Activated naive CD4-positive, alpha-beta T cell treated with Interleukin-2 at 50 U/mL for 16 hours (primary cell): Measurements from ENCODE around the gene FAH.
"Not testable (repeated sequence)": the region's sequence is repeated elsewhere in the genome, so short reads cannot be mapped to it uniquely, and the experiment has no call there.

Experiments
- DNase-seq: peaks from one replicate; pipeline ENCODE4 v3.0.0-alpha.2; 2020

The FAH gene

DNA sequence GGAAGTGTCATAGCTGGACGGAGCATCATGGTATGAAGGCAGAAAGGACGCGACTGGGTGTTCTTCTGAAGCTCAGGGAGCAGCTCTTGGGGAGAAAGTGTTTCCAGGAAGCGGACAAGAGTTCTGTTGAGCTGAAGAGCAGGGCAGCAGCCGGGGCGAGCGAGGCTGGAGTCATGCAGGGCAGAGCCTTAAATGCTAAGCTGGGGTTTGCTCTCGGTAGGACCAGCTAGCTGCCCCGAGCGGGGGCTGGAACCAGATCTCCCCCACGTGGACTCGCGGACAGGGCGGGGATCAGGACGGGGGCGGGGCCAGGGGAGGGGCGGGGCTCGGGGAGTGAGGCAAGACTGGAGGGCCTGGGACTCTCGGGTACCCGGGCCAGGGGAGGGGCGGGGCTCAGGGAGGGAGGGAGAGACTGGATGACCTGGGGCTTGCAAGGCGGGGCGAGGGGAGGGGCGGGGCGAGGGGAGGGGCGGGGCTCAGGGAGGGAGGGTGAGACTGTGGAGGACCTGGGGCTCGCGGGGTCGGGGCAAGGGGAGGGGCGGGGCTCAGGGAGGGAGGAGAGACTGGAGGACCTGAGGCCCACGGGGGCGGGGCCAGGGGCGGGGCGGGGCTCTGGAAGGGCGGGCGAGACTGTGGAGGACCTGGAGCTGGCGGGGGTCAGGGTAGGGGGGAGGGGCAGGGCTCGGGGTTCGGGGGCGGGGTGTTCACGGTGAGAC is 461 bp upstream of the FAH start:
- DNase-seq, result peak; percentile 94

DNA sequence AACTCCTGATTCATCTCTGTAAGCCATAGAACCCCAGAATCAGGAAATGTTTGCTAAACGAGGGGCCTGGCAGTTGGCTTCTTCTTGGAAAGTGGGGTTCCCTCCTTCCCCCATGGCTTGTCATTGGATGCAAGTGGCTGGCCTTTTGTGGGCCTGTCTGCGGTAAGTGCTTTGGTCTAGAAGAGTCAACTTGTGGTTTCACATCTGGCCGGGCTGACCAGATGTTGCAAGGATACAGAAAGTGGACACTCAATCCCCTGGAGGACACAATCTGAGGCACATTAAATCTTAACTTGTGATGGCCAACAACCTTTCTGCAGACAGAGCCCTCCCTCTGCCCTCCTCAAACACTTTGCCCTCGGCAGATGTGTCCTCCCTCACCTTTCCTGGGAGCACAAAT is 1.1 kb downstream of the FAH start:
- no peak for DNase-seq

DNA sequence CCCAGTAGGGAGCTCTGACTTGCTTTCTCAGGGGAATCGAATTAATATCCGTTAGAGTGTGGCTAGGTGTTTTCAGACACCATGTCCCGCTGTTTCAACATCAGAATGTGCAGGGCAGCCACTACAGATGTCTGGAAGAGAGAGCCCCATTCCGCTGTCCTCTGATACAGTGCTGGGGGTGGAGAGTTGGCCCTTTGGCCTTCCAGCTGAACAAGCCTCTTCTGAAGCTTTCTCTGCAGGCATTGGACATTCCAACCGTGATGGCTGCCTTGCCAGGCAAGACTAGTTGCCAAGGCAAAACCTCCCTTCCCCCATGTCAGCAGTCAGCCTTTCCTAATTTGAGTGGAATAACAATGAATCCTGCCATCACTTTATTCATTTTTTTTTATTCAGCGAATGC is 1.5 kb downstream of the FAH start:
- no peak for DNase-seq

DNA sequence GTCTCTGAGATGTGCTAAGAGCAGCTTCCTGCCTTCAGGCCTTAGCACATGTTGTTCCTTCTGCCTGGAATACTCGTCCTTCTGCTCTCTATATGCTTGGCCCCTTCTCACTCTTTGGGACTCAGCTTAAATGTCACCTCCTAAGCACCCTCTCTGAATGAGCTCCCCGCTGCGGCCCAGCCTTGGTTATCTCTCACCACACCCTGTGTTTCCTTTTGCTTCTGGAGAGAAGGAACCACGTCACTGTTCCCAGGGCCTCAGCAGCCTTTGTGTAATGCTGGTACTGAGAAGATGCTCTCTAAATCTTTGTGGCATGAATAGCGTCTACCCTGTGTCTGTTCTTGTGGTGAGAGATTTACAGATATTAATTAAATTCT is 2.2 kb downstream of the FAH start:
- DNase-seq, result no peak

DNA sequence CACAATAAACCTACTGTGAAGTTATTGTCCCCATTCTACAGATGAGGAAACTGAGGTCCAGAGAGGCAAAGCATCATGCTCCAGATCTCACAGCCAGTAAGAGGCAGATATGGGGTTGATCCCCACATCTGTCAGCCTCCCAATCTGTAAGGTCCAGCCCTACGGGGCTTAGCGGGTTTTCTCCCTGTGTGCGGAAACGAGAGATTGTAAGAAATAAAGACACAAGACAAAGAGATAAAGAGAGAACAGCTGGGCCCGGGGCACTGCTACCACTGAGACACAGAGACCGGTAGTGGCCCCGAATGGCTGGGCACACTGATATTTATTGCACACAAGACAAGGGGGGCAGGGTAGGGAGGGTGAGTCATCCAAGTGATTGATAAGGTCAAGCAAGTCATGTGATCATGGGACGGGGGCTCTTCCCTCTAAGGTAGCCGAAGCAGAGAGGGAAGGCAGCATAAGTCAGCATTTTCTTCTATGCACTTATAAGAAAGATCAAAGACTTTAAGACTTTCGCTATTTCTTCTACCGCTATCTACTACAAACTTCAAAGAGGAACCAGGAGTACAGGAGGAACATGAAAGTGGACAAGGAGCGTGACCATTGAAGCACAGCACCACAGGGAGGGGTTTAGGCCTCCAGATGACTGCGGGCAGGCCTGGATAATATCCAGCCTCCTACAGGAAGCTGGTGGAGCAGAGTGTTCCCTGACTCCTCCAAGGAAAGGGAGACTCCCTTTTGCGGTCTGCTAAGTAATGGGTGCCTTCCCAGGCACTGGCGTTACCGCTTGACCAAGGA is 2.8 kb downstream of the FAH start:
- not testable (repeated sequence) for DNase-seq

DNA sequence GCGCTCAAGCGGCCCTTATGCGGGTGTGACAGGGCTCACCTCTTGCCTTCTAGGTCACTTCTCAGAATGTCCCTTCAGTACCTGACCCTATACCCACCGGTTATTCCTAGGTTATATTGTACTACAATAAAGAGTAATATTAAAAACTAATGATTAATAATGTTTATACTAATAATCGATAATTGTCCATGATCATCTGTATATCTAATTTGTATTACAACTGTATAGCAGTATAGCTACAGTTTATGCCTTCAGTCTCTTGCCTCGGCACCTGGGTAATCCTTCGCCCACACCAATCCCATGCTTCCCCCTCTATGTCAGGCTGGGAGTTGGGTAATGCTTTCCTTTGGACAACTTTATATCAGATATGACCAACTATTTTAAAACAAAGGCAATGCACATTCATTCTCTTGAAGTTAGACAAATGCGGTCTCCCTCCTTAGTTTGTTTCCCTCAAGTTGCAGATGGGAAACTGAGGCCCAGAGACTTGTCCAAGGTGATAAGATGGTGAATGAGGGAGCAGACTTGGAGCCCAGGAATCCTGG is 3.4 kb downstream of the FAH start:
- no peak for DNase-seq

DNA sequence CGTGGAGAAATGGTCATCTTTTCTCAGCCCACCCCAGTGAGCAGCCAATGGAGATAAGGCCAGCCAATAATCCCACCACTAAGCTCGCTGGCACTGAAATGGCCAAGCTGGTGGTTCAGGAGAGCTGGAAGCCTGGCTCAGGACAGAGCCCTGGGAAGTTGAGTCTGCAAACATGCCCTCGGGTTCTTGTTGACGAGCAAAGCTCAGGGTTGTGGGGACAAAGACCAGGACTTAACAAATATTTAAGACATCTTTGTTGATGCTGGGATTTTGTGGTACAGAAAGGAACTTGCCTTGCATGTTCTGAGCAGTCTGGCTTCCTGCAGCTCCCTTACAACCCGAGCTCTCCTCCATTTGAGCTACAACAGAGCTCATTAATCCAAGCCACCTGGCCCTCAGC is 4.4 kb downstream of the FAH start:
- no peak for DNase-seq

DNA sequence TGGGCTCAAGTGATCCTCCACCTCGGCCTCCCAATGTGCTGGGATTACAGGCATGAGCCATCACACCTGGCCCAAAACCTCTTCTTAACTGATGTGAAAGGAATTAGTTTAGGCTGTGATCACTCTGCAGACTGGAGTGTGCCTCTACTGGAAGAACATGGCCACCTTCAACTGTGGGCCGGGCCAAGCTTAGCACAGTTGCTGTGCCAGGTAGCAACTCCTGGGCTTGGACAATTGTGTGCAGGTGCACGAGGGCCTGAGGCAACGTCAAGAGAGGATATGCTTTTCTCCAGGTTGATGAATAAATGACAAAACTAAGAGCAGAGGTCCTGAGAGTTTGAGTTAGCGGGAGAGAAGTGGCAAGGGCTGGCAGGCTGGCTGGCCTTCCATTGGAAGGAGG is 6.5 kb downstream of the FAH start:
- DNase-seq, result no peak

DNA sequence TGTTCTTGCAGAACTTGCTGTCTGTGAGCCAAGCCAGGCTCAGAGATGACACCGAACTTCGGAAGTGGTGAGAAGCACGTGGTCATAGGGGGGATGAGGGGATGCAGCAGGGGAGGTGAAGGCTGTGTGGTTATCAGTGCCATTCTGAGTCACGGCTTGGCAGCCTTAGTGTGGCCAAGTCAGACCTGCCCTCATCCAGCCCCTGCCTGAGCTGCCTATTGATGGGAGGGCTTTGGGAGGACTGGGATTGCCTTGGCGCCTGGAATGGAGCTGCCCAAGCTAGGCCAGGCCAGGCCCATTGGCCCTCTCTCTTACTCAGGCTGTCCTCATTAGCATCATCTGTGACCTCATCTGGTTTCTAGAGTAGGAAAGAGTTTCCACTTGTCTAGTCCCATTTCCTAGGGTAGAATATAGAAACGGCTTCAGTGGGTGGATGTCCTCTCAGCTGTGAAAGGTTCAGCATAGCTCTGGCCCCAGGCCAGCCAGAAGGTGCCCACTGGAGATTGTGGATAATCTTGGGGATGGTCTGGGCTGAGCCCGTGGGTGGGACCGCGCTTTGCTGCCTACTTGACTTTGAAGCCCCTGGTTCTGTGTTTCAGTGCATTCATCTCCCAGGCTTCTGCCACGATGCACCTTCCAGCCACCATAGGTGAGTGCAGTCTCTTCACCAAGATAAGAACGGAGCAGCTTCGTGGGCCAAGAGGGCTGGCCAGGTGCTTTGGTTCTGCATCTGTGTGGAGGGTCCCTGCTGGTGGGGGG is 7.2 kb downstream of the FAH start:
- no peak for DNase-seq

DNA sequence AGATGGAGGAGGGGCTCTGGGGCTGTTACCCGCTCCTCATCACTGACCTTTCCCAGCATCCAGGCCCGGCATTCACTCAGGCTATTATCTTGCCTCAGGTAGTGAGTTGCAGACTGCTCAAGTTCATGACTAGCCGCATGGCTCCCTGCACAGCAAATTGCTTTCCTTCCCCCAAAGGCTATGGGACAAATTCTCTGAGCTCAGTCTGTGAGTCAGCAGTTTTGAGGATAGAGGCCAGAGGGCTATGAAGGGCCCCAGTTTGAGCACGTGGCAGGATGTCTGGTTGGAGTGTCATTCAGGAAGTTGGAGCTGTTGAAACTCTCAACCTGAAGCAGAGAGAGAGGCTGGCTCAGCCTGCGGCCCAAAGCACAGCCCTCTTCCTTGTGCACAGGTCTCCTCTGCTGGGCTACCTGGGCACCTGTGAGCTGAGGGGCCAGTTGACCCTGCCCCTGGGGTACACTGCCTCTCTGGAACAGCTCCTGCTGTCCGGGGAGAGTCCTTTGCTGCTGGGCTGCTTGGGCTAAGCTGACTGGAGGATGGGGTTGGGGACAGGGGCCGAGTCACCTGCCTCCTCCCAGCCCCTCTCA is 7.9 kb downstream of the FAH start:
- DNase-seq, result peak; percentile 14

DNA sequence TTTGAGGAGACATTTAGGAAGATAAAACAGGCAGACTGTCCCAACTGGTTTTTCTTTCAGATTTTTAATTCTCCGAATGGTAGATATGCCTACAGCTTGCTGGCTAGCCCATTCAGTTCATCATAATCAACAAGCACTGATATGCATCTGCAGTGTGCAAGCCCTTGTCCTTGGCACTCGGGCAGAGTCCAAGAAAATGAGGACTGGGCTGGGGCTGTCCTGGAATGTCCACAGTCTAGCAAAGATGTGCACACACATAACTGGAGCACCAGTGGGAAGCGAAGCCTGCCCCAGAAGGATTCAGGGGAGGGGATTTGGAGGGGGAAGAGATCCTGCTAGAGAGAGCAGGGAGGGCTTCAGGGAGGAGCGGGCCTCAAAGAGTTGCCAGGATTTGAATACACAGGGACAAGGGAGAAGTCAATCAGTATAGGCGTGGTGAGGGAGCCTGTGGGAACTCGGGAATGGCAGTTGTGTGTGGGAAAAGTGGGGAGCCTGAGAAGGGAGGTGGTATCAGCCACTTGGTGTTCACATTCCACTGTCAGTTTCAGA is 8.7 kb downstream of the FAH start:
- DNase-seq, result no peak

DNA sequence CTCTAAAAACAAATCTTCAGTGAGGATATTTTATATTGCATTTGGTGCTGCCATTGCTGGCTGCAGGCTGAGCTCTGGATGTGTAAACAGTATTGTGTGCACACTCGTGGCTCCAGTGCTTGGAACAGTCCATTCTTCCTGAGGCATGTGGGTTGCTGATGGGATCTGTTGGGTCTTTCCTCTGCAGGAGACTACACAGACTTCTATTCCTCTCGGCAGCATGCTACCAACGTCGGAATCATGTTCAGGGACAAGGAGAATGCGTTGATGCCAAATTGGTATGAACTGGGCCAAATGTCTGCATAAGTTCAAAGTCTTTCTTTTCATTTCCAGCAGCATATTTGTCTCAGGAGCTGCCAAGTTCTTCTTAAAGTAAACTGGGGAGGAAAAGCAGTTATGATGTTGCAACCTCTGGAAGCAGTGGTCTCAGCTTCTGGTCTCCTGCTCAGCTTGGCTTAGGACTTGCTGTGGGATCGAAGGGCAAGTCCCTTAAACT is 9.3 kb downstream of the FAH start:
- DNase-seq, result no peak

DNA sequence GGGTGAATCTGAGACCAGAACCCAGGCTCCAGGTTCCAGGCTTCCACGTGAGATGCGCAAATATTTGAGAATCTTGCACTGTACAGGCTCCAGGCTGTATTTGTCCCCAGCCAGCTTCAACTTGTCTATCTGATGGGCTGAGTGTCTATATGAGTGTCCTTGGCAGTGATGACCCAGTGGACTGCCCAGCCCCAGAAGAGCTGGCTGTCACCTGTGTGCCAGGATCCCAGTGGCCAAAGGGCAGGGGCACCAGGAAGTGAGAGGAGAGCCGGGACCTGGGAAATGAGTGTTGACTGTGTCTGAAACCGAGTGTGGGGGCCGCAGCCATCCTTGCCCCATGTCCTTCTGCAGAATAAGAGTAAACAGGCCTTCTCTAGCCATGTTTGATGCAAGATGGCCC is 10.4 kb downstream of the FAH start:
- DNase-seq, result no peak

DNA sequence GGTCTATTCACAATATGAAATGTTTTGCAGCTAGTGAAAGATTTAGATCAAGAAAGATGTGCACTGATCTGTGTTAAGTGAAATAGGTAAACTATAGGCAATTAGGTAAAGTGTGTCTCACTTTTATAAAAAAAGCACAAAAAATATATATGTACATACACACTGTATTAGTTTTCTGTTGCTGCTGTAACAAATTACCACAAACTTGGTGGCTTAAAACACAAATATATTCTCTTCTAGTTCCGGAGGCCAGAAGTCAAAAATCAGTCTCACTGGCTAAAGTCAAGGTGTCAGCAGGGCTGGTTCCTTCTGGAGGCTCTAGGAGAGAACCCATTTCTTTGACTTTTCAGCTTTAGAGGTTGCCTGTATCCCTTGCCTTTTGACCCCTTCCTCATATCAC is 11.1 kb downstream of the FAH start:
- no peak for DNase-seq

DNA sequence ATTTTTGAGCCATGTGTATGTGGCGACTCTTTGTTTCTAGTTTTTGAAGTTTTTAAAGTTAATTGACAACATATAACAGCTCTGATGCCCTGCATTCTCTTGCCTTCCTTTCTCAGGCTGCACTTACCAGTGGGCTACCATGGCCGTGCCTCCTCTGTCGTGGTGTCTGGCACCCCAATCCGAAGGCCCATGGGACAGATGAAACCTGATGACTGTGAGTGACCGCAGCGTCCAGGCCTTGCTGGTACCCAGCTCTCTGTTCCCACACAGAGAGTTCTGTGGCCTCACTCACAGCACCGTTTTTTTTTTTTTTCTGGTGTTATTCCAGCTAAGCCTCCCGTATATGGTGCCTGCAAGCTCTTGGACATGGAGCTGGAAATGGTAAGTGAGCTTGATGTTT is 15.1 kb downstream of the FAH start:
- DNase-seq, result no peak

DNA sequence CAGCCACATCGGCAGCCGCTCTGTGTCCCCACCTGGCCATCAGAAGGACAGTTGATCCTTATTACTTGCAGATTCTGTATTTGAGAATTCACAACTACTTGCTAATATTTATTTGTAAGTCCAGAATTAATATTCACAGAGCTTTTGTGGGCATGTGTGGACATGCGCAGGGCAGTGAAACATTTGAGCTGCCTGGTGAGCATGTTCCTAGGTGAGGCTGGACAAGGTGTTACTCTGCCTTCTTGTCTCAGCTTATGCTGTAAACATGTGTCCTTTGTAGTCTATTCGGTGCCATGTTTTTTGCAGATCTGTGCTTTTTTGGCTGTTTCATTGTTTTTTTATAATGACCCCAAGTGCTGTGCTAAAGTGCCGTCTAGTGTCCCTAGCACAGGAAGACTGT is 15.6 kb downstream of the FAH start:
- no peak for DNase-seq

DNA sequence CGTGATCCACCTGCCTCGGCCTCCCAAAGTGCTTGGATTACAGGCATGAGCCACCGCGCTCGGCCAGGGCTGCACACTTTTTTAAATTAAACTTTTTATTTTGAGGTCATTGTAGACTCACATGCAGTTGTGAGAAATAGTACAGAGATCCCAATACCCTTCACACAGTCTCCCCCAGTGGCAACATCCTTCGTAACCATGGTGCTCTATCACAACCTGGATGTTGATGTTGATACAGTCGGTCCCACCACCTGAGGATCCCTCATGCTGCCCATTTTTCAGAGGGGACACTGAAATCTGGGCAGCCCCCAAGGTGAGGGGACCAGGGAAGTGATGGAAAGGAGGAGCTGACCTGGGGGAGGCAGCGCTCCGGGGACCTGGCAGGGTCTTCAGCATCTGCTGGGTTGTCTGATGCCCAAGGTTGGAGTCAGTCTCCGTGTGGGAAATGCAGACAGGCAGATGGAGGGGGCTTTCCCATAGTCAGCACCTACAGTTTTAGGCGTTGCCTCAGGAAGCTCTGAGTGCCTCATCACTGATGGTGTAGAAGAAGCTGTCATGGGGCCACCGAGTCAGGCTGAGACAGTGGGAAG is 17.1 kb downstream of the FAH start:
- DNase-seq, result no peak

DNA sequence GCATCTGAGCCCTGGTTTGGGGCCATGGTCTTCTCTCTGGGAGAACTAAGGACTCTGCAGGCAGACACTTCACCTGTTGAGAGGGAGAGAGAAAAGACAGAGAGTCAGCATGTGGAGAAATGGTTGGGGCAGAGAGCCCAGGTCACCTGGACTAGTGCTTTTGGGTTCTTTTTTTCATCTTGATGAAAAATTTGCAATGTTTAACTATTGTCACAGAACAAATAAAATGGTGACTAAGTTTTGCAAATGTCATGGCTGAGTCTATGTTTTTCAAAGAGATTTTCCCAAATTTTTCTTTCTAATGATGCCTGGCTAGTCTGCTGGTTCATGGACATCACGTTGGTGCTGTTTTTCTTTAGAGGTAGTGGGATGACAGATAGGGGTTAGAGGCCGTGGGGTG is 17.8 kb downstream of the FAH start:
- no peak for DNase-seq

DNA sequence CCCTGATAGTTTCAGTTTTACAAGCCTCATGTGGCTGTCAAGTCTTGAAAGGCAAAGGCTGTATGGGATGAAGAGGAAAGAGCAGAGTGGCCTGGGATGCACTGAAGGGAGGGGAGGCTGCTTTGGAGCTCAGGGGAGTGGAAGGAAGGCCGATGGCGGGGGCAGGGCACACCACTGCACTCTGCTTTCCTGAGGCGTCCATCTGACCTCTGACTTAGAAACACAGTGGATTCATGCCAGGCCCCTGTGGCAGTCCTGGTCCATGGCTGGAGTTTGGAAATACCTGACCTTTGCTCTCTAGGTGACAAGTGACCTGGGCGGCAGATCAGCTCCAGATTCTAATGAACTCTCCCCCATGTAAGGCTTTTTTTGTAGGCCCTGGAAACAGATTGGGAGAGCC is 19.0 kb downstream of the FAH start:
- DNase-seq, result no peak

DNA sequence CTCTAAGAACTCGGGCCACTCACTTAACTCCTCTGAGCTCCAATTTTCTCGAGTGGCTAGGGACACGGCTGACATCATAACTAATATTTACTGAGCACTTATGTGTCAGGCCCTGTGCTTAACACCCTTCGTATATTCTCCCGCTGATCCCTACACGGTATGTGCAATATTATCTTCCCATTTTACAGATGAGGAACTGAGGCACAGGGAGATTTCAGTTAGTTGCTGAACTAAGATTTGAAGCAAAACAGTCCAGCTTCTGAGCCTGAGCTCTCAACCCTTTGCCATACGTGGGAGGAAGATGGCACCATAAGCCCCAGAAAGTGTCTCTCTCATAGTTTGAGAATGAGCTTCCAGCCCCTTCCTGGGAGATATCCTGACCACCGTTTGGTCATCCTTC is 19.6 kb downstream of the FAH start:
- DNase-seq, result no peak

DNA sequence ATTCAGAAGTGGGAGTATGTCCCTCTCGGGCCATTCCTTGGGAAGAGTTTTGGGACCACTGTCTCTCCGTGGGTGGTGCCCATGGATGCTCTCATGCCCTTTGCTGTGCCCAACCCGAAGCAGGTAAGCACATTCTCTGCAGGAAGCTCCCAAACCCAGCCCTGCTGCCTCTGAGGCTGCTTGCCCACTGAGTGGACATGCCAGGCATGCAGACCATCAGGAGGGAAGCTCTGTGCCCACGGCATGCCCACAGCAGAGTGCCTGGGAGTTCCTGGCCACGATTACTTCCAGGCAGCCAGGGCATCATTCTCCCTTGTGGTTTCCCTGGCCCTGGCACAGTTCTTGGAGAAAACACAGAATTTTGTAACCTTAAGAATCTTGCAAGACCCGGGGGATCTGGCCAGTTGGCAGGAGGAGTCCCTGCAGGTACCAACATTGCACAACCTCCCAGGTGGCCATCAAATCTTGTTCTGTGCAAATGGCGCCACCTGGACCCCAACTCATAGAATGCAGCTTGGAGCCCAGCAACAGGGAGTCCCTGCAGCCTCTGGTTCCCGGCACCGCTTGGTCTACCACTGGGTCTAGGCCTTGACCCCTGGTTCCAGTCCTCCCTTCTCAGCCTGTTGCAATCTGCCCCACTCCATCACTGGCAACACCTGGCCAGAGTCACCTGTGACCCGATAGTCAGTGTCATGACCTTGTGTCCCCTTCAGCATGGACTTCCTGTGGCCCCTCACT is 20.4 kb downstream of the FAH start:
- peak; percentile 68 for DNase-seq
